Fibroblast of skin of back (primary cell): Measurements from ENCODE around the gene SERINC4.

Experiments
- DNase-seq: peaks from one replicate; pipeline ENCODE4 v3.0.0-alpha.2; 2013

Gene SERINC4

GRCh38 chr15:43749690-43750345, 50.2 kb downstream of the SERINC4 start:
- DNase-seq: no peak

- DNase-seq: peak; percentile 47
These were observed 51.6 kb downstream of the SERINC4 start for GRCh38 chr15:43748376-43748775.

GRCh38 chr15:43746903-43747309, 53.1 kb downstream of the SERINC4 start:
- peak; percentile 62 for DNase-seq

GRCh38 chr15:43746245-43746902, 53.6 kb downstream of the SERINC4 start, which contains the start of gene PDIA3:
TSS of gene PDIA3 (plus strand) at chr15:43746438. CDS start at chr15:43746540, 102 bp downstream.
- DNase-seq: peak; percentile 92
